WI38 (cell line): ENCODE data around the gene LRRC15.

ENCODE experiments used
- H3K4me3 ChIP-seq: 2 replicates; pipeline ENCODE4 v1.5.1; 2011; ENCODE audit warnings: low read depth, mild to moderate bottlenecking, control low read depth, low read length
- TF ChIP-seq, protein P1 (sequence below): IDR thresholded peaks from 2 replicates; pipeline ENCODE4 v1.5.1; 2012; ENCODE audit warnings: low read depth, mild to moderate bottlenecking, control low read depth, low read length

The LRRC15 gene

DNA sequence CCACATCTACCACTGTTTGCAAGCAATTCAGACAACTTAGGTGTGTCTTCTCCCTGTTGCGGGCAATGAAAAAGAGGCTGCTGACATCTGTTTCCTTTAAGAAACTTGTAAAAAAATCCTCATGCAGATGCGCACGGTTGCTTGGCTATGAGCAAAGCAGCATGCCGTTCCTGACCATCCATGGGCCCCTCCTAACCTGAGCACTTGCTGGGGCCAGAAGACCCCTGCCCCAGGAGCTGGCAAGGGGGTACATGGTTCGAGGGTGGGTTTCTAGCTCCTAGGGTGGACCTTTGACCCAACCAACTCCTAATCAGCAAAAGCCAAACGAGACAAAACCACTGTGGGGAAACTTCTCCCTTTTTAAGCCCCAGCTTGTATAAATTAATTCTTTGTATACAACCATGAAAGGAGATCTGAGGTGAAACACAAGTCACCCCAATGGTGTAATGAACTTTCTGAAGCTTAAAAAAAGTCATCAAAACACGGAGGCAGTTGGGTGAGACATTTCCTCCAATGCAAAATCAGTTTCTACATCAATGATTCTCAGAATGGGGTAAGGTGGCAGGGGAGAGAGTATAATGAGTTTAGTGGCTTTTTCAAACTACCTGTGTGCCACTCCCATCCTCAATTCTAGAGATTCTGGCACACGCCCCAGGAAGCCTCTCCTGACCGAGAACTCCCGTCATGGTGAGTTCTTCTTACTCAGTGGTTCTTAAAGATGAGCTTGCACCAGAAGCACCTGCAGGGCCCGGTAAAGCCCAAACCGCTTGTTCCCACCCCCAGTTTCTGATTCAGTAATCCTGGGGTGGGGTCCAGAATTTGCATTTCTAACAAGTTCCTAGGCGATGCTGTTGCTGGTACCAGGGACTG lies 62.5 kb downstream of the LRRC15 start:
- TF ChIP-seq, protein P1, sequence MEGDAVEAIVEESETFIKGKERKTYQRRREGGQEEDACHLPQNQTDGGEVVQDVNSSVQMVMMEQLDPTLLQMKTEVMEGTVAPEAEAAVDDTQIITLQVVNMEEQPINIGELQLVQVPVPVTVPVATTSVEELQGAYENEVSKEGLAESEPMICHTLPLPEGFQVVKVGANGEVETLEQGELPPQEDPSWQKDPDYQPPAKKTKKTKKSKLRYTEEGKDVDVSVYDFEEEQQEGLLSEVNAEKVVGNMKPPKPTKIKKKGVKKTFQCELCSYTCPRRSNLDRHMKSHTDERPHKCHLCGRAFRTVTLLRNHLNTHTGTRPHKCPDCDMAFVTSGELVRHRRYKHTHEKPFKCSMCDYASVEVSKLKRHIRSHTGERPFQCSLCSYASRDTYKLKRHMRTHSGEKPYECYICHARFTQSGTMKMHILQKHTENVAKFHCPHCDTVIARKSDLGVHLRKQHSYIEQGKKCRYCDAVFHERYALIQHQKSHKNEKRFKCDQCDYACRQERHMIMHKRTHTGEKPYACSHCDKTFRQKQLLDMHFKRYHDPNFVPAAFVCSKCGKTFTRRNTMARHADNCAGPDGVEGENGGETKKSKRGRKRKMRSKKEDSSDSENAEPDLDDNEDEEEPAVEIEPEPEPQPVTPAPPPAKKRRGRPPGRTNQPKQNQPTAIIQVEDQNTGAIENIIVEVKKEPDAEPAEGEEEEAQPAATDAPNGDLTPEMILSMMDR = no peak
- no peak overlapping the region for H3K4me3 ChIP-seq

DNA sequence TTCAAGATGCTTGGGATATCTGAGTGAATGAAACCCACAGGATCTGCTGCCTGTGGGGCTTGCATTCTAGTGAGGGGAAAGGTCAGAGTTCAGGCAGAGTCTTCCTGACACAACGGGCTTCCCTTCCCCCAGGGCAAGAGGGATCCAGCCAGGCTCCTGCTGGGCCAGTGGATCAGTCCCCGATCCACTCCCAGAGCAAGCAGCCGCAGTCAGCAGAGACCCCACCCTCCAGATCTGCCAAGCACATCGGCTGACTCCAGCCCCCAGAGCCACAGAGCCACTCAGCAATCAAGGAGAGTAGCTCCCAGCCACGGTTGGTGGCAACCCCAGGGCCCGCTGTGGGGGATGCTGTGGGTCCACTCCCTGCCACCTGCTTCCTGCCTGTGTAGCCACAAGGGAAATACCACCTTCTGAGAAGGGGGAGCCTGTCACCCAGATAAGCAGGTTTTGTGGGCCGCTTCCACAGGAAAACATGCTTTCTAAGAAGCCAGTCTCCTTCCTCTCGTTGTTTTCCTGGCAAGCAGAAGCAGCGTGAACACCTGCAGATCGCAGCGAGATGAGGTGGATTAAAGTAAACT lies 63.3 kb downstream of the LRRC15 start:
- no peak overlapping the region for H3K4me3 ChIP-seq
- TF ChIP-seq, protein P1 = no peak

DNA sequence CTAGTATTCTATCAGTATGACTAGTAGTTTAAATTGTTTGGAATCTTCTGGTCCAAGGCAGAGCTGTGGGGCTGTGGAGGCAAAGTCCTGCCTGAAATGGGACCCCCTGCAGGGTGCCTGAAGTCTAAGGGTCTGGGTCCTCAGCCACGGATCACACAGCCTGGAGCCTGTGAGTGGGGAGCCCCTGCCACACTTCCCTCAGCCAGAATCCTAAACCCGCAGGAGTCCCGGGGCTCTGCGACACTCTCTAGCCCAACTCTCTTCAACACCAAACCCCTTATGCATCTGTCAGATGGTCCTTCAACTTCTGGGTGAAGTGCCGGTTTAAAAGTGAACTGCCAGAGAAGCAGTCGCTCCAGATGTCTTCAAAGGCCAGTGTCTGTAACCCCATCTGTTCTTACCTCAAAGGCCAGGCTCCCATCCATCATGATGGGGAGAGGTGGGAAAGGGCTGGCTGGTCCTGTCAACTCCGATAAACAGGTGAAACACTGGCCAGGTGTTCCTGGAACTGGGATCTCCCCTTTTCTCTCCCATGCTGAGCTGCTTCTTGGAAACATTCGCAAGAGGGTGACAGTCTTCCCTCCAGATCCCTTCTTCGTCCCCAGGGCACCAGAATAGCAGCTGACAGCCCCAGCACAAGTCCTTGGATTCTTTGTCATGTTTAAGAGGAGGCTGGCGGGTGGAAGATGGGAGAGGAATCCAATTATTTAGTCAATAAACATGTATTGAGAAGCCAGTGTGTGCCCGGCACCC lies 64.0 kb downstream of the LRRC15 start:
- no peak overlapping the region for H3K4me3 ChIP-seq
- TF ChIP-seq, protein P1 = no peak
